Breast epithelium (tissue), 3 donors: ENCODE data around the gene CGREF1.

ENCODE experiments used
- POLR2A ChIP-seq: fragments of 450-650 bp; IDR thresholded peaks from one replicate; pipeline ENCODE4 v1.6.1; 2016; ENCODE audit warnings: antibody characterized with exemption, mild to moderate bottlenecking, moderate library complexity
- POLR2AphosphoS5 ChIP-seq, 3 donors: sonication (generic); formaldehyde crosslinking; IDR thresholded peaks; one replicate each; pipeline ENCODE4 v1.6.1; 2017; ENCODE audit warnings: antibody characterized with exemption in 3 of 3
- TF ChIP-seq, protein P1 (sequence below), 3 donors: fragments of 450-650 bp; IDR thresholded peaks; one replicate each; pipeline ENCODE4 v1.5.1; 2016 to 2017; ENCODE audit warnings: antibody characterized with exemption in 3 of 3, mild to moderate bottlenecking in 3 of 3, moderate library complexity in 3 of 3

DNA sequence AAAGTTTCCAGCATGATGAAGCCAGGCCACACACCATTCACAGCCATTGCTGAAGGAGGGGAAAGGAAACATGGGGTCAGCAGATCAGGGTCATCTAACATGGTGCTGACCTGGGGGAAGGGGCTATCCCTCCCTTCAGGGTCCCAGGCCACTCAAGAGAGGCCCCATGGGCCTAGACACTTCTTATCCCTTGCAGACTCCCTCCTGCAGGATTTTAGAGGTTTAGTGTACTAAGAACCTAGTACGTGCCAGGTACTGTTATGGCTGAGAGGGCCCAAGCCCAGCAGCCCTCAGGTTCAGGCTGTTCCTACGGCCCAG, 23.5 kb downstream of the CGREF1 start:
- TF ChIP-seq, protein P1, sequence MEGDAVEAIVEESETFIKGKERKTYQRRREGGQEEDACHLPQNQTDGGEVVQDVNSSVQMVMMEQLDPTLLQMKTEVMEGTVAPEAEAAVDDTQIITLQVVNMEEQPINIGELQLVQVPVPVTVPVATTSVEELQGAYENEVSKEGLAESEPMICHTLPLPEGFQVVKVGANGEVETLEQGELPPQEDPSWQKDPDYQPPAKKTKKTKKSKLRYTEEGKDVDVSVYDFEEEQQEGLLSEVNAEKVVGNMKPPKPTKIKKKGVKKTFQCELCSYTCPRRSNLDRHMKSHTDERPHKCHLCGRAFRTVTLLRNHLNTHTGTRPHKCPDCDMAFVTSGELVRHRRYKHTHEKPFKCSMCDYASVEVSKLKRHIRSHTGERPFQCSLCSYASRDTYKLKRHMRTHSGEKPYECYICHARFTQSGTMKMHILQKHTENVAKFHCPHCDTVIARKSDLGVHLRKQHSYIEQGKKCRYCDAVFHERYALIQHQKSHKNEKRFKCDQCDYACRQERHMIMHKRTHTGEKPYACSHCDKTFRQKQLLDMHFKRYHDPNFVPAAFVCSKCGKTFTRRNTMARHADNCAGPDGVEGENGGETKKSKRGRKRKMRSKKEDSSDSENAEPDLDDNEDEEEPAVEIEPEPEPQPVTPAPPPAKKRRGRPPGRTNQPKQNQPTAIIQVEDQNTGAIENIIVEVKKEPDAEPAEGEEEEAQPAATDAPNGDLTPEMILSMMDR (IDR thresholded peaks at IDR 0.05), result no peak
- TF ChIP-seq POLR2AphosphoS5 (IDR thresholded peaks at IDR 0.05), result no peak
- TF ChIP-seq POLR2A, result no peak
